HG03460 (cell line): Measurements from ENCODE around the gene VCL.
"Not testable (repeated sequence)": the region's sequence is repeated elsewhere in the genome, so short reads cannot be mapped to it uniquely, and the experiment has no call there.

ENCODE experiments used
- ATAC-seq: cut with Tn5 transposase; IDR thresholded peaks from one replicate; pipeline ENCODE4 v1.9.1; 2021; ENCODE audit not compliant: unreplicated experiment

Gene VCL

DNA sequence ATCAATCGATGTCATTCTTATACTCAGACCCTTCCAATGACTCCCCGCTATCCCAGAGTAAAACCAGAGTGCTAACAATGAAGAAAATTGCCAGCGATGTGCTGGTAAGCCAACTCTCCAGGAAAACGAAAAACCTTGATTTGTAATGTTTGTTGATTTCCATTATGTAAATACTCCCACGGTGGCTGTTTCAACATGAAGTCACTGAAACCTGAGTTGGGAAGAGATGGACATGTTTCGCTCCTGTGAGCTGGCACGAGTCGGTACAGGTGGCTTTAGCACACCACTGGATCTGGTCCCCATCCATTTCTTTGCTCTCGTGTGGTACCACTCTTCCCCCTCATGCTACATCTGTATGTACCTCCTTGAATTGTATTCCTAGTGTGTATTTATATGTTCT is 99.9 kb downstream of the VCL start:
- ATAC-seq: no peak

- no peak for ATAC-seq
Measured at GRCh38 chr10:74099420-74099819, 101.5 kb downstream of the VCL start.

- ATAC-seq: no peak
Measured at GRCh38 chr10:74099836-74100235, 101.9 kb downstream of the VCL start.

GRCh38 chr10:74103560-74104258 is 105.8 kb downstream of the VCL start:
- ATAC-seq: no peak

DNA sequence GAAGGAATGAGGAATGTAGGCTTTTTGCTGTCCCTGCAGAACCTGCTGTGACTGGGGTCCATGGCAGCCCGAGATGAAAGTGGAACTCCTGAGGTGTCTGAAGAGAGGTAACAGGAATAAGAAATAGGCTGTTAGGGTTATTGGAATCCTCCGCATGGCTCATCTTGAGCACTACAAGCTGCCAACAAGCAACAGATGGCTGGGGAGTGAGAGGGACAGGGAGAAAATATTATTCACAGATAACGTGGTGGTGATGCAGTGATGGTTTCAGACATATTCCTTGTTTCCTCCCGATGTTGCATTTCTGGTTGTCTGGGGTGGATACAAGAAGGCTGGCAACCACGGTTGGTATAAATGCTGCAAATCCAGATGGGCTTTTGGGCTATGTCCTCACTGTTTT is 106.6 kb downstream of the VCL start:
- ATAC-seq: no peak

- no peak for ATAC-seq
Measured at GRCh38 chr10:74104996-74105395, 107.1 kb downstream of the VCL start.

GRCh38 chr10:74107391-74107790 is 109.5 kb downstream of the VCL start:
- ATAC-seq: no peak

- no peak for ATAC-seq
Measured at GRCh38 chr10:74109452-74109851, 111.5 kb downstream of the VCL start.

DNA sequence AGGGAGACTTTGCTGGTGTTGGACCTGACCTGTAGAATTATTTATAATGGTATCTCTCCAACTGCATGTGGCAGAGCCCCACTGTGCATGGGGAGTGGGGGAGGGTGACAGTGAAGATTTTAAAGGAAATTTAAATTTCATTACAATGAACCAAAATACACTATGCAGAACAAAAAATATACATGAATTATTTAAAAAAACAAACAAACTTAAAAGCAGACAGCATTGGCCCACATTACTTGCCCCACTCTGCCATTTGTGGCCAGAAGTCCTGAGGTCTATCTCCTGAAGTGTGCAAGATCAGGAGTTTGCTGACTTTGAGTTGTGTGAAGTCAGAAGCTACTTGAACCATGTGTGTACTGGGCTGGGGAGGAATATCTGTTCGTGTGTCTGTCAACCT is 112.2 kb downstream of the VCL start:
- ATAC-seq: no peak

- ATAC-seq: no peak
Measured at GRCh38 chr10:74111799-74112198, 113.9 kb downstream of the VCL start.

DNA sequence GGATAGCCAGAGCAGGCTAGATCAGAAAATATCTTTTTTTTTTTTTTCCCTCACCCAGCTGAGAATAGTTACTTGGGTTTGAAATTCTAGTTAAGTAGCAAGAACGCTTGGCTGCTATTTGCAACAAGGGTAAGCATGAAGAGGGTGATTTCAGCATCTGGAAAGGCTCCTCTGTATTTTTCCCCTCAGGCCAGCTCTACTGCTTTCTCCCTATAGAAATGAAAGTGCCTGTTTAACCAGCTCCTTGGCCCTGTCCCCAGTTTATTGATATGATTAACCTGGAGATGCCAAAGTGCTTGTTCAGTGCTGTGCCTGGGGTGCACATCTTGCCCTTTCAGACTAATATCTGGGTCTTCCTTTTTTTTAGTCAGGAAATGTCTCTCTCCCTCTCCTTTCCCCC is 115.6 kb downstream of the VCL start:
- ATAC-seq: no peak

- ATAC-seq: no peak
Measured at GRCh38 chr10:74114041-74114448, 116.1 kb downstream of the VCL start.

- ATAC-seq: no peak
Measured at GRCh38 chr10:74117738-74118137, 119.8 kb downstream of the VCL start.

- ATAC-seq: no peak
Measured at GRCh38 chr10:74118804-74119203, 120.9 kb downstream of the VCL start.

GRCh38 chr10:74120911-74121310 is 123.0 kb downstream of the VCL start:
- ATAC-seq: no peak

DNA sequence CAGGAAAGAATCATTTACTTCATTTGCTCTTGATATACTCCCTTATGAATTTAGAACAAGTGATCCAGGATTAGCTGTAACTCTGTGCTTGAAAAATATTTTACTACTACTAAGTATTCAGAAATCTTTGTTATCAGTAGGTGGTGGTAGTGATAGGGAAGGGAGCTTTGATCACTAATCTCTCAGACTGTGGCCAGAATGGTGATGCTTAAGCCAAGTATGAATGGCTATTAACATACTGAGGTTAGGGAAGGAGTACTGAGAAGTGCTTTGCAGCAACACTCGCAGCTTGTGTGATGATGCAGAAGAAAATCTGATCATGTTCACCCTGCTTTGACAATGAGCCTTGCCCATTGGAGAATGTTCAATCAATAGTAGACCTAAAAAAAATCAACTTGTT is 123.5 kb downstream of the VCL start:
- ATAC-seq: no peak

DNA sequence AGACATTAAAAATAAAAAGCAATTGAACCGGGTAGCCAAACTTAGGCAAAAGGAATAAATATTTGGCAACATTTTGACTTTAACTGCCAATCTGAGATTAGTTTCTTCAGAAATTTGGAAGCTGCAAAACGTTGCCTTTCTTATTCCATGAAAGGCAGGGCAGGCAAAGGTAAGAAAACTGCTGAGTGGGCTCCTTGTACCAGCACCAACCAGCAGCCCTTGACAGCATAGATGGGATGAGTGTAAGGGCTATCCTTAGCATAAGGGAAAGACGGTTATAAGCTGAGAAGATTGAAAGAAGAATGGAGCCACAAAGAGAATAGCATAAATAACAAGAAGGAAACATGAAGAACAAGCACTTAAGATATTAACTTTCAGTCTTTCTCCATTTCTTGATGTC is 124.1 kb downstream of the VCL start:
- no peak for ATAC-seq

GRCh38 chr10:74123081-74123480 is 125.2 kb downstream of the VCL start:
- ATAC-seq: no peak

DNA sequence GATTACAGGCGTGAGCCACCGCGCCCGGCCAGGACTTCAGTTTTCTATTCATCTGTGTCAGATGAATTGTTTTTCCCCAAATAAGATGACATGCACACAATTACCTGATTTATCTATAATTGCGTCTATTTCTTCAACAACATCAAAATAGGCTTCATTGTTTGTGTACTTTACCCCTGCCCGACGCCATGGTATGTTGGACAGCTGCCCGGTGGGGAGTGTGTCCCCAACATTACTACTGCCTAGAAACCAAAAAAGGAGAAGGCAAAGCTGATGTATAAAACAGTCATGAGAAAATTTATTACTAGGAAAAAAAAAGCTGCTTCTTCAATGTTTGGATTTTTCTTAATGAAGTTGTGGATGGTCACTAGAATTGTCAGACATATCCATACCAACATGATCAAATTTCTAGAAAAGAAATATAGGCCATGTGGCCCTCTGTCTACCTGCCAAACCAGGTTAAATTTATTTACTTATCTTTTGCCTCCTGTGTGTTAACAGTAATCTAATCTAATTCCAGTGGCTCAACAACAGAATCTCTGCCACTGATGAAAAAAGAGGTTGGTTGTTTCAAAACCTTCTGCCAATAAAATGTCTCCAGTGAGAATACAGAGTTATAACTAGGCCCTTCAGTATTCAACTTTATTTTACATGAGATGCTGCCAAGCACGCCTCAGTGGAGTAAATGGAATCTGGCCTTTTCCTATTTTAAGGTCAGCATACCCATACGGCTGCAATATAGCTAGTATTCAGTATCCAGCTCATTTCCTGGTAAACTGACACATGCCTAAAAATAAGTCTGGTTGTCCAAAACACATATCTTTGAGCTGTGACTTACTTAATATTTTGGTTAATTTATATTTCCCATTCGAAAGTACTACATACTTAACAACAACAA is 136.3 kb downstream of the VCL start:
- ATAC-seq: no peak

- no peak for ATAC-seq
Measured at GRCh38 chr10:74135452-74135851, 137.5 kb downstream of the VCL start.

- ATAC-seq: no peak
Measured at GRCh38 chr10:74137992-74138391, 140.1 kb downstream of the VCL start.

DNA sequence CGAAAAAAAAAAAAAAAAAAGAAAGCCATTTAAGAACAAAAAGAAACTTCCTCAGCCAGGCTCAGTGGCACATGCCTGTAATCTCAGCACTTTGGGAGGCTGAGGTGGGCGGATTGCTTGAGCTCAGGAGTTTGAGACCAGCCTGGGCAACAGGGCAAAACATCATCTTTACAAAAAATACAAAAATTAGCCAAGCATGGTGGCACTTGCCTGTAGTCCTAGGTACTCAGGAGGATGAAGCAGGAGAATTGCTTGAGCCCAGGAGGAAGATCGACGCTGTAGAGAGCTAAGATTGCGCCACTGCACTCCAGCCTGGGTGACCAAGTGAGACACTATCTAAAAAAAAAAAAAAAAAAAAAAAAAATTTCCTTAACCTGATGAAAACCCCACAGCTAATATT is 140.7 kb downstream of the VCL start:
- ATAC-seq: not testable (repeated sequence)
